ENCODE data around the gene C19orf18. TPM values are rescaled to one million over a fixed set of nuclear protein-coding genes. Genes with fewer than 3 reads are reported as not detected.
"Not testable (repeated sequence)": the region's sequence is repeated elsewhere in the genome, so short reads cannot be mapped to it uniquely, and the experiment has no call there.

C19orf18 gene
- total RNA-seq (2014; rRNA removed; shearing (Covaris generic)): not detected in 2 replicates

DNA sequence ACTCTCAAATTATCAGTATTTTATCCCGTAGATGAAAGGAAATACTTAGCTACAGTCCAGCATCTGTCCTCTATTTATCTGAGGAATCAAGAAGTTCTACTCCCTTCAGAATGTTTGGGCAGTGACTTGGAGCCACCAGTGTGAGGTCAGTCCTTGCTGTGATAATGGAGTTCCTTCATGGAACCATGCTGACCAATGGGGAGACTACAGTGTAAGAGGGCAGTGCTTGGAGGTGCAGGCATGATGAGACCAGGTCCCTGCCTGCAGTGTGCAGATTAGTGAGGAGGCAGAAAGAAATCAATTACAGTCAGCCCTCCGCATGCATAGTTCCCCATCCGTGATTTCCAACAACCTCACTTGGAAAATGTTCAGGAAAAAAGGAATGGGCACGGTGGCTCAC is at the start of gene C19orf18:
Gene C19orf18, minus strand, starts transcription at position 101 of the 400 bp plus-strand sequence. CDS start 102 bp downstream, outside the sequence.
- no peak for DNase-seq (ENCODE audit: low spot score)

DNA sequence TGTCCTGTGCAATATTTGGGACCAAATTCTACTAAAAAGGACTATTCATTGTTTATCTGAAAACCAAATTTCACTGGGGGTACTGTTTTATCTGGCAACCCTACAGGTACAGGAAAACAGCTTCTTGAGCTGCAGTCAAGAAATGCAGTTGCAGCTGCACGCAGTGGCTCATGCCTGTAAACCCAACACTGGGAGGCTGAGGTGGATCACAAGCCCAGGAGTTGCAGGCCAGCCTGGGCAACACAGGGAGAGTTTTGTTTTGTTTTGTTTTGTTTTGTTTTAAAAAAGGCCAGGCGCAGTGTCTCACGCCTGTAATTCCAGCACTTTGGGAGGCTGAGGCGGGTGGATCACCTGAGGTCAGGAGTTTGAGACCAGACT is 47.9 kb upstream of the C19orf18 start:
- no peak for DNase-seq (ENCODE audit: low spot score)

DNA sequence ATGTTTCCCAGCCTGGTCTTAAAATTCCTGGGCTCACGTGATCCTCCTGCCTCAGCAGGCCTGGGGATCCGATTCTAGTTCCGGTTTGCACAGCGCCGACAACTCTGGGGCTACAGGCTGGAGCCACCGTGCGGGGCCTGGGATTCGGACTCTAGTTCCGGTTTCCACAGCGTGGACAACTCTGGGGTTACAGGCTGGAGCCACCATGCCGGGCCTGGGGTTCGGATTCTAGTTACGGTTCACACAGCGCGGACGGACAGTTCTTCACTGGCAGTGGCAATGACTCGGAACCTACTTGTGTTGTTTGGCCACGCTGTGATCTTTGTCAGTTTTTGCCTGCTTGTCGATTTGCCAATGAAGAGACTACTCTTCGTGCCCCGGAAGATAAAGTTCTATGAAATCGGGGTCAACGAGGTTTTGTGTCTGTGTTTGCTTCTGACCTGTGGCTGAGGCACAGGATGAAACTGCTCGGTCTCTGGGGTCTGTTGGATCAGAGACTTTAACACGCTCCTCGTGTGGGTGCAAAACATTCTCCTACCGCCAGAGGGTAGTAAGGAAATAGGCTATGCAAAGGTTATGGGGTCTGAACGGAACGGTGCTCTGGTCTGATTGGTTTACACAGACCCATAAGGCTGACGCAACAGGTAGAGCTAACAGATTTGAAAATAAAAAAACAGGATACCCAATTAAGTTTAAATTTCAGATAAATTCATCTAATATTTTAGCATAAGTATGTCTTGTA is 47.4 kb upstream of the C19orf18 start:
- DNase-seq (ENCODE audit: low spot score): peak; percentile 34

DNA sequence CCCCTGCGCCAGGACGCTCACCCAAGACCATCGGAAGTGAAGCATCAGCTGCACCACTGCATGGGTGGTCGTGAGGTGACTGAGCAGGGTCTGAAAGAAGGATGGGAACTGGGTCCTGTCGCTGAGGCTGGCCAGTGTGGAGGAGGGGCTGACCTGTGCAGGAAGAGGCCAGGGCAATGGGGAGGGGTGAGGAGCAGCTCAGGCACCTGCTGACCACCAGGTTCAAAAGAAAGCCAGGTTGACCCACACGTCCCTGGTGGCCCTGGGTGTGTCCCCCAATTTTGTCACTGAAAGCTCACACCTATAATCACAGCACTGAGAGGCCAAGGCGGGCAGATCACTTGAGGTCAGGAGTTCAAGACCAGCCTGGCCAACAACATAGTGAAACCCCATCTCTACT is 45.8 kb upstream of the C19orf18 start:
- no peak for DNase-seq (ENCODE audit: low spot score)

DNA sequence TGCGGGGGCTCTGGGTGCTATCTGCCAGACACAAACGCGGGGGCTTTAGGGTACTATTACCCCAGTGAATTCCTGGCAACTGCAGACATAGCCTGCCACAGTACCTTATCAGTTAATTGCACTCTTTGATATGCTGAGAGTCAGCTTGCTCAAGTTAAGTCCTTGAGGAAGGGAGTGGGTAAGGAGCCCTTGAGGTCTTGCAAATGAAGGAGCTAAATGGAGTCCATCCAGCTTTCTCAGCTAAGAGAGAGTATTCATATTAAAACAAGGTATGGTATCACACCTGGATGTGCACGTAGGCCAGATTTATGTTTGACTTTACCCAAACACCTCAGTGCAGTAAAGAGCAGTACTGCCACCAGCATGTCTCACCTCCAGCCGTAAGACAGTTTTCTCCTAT is 39.8 kb upstream of the C19orf18 start:
- DNase-seq (ENCODE audit: low spot score): no peak

DNA sequence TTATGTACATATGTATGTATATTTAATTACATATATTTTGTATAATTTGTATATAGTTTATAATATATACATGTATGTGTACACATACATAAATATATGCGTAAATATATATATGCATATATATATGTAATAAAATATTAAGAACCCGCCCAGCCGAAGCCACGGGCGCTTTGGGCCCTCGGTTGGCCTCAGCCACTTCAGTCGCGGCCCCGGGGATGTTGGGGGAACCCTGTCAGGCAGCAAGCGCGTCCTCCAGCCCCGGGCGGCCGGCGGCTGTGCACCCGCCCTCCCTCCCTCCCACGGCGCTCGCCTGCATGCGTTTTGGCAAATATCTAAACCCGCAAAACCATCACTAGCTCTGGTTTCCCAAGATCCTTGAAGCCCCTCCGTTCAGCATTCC is 36.2 kb upstream of the C19orf18 start:
- DNase-seq (ENCODE audit: low spot score): no peak

DNA sequence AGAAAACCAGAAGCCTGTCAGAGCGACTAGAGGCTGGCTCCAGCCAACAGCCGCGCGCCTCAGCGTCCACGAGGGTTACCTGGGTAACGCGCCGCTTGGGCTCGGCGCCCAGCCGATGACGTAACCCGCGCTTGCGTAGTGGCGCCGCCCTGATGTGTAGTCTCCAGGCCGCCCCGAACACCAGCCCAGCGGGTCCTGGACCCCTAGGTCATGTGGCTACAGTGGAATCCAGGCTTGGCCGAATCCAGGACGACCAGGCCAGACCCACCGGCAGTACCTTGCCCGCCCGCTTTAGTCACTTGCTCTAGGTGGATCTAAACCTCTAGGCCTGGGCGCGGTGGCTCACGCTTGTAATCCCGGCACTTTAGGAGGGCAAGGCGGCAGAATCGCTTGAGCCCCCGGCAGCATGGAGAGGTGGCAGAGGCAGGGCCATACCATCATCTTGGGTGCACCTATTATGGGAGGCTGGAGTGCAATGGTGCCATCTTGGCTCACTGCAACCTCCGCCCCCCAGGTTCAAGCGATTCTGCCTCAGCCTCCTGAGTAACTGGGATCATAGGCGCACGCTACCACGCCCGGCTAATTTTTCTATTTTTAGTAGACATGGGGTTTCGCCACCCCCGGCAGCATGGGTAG is 35.5 kb upstream of the C19orf18 start:
- no peak for DNase-seq (ENCODE audit: low spot score)

DNA sequence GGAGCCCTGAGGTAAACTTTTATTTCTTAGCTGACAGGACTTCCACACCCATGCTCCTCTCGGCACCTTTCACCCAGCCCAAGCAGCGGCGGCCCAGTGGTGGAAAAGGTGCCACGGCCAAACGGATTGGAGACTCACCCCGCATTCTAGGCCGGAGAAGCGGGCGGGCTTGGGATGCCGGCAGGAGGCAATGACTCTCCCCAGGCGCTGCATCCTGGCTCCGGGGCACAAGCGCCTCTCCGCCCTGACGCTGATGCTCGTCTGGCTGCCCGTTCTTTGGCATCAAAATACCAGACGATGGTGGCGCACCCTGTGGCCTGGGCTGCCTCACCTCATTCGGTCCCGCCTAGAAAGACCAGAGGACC is 34.9 kb upstream of the C19orf18 start:
- no peak for DNase-seq (ENCODE audit: low spot score)

DNA sequence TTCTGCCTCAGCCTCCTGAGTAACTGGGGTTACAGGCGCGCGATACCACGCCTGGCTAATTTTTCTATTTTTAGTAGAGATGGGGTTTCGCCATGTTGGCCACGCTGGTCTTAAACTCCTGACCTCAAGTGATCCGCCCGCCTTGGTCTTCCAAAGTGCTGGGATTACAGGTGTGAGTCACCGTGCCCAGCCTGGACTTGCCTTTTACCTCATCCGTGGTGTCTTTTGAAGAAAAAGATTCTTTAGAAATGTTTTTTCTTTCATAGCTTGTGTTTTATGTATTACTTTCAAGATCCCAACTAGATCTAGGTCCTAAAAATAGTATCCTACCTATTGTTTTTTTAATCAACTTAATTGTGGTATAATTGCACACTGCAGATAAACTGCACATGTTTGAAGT is 34.5 kb upstream of the C19orf18 start:
- DNase-seq (ENCODE audit: low spot score): not testable (repeated sequence)

DNA sequence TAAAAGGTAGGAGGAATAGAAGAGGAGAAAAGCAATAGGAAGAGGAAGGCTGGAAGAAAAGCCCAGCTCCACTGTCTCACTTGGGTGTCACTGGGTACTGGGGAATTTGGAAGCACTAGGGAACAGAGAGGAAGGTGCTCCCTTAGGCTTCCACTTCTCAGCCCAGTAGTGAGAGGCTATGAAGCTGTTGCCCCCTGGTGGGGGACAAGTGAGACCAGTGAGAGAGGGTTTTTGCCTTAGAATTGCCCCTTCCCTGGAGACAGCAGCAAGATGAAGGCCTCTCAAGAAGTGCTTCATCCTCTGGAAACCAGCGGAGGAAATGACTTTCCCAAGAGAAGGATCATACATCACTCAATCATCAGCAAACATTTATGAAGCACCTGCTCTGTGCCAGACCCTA is 33.0 kb upstream of the C19orf18 start:
- no peak for DNase-seq (ENCODE audit: low spot score)

DNA sequence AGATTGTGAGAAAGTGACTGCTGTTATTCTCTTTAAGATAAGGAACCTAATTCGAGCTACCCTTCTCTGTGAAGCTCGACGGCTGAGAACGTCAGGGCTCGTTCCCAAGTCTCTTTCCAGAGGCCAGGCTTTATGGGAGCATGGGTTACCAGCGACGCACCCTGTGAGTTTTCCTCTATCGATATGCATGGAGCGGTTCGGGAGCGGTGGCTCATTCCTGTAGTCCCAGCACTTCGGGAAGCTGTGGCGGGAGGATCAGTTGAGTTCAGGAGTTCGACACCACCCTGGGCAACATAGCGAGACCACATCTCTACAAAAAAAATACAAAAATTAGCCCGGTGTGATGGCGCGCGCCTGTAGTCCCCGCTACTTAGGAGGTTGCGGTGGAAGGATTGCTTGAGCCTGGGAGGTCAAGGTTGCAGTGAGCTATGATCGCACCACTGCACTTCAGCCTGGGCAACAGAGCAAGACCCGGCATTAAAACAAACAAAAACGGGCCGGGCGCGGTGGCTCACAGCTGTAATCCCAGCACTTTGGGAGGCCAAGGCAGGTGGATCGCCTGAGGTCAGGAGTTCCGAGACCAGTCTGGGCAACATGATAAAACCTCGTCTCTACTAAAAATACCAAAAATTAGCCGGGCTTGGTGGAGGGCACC is 29.0 kb upstream of the C19orf18 start:
- DNase-seq (ENCODE audit: low spot score): no peak

DNA sequence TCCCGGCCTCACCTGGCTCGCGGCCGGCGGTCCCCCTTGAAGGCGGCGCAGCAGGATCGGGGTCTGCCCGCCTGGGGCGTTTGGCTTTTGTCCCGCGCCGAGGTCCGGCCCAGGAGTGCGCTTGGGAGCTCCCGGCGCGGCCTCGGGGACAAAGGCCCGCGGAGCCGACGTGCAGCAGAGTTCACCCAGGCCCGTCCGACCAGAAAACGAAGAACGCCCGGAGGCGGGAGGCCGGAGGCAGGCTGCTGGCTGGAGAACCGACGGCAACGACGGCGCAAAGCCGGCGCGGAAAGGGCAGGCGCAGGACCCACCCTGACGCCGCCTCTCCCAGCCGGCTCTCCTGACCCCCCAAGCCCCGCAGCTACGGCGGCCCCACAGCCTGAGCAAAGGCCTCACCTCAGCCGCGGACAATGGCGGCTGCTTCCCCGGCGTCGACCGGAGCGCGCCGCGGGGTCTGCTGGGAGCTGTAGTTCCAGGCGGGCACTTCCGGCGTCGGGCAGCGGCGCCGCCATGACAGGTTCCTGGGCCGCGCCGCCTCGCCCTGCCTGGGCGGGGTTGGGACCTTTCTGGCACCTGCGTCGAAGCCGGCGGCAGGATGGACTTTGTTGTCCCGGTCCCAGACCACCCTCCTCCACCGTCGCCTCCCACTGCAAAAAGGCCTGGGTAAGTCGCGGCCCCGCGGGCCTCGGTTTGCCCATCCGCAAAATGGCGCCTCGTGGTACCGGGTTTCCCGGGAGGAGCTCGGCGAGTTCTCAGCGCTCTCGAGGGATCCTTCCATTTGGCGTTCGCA is 28.2 kb upstream of the C19orf18 start, which contains the start of gene ZNF606:
Gene ZNF606, minus strand, starts transcription at position 437 of the 790 bp plus-strand sequence. CDS start 1,501 bp downstream, outside the sequence.
- no peak for DNase-seq (ENCODE audit: low spot score)

DNA sequence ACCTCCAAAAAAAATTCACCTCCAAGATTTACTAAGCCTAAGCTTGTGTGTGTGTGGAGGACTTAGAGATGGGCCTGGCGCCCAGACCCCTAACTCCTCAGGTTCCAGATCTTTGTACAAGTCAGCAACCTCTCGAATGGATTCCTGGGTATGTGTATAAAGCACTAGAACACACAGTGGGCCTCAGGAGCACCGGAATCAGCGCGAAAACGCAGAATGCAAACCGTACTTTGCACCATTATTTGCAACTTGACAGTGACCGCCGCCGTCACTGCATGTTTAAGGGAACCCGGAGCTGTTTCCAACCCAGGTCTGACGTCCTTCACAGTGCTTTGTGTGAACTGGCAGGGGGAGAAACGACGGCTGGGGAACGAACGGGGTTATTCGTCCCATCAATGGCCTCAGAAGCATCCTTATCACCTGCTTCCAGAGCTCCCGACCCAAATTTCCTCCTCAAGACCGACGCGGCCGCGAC is 27.6 kb upstream of the C19orf18 start:
- no peak for DNase-seq (ENCODE audit: low spot score)

DNA sequence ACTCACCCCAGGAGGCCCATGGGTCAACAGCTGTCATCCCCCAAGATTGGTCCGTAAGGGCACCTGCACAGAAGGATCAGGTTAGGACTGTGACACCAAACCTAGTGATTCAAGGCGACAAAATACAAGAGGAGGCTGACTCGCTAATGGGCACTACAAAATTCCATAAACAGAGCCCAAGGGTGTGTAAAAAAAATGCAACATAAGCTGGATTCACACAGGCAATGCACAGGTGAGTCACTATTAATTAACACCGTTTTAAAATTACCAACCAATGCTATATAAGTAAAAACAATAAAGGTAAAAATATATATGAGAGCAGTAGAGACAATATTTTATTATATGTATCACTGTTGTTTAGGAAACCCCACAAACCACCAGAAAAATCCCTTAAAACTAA is 26.3 kb upstream of the C19orf18 start:
- no peak for DNase-seq (ENCODE audit: low spot score)

DNA sequence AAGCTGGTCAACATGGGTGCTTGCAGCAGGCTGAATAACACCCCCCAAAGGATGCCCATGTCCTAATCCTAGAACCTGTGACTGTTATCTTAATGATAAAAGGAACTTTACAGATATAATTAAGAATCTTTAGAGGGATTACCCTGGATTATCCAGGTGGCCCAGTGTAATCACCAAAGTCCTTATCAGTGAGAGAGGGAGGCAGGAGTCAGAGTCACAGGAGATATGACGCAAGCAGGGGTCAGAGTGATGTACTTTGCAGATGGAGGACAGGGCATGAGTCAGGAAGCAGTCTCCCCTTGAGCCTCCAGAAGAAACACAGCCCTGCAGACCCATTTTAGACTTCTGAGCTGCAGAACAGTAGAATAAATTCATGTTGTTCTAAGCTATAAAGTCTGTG is 18.5 kb upstream of the C19orf18 start:
- DNase-seq (ENCODE audit: low spot score): no peak

DNA sequence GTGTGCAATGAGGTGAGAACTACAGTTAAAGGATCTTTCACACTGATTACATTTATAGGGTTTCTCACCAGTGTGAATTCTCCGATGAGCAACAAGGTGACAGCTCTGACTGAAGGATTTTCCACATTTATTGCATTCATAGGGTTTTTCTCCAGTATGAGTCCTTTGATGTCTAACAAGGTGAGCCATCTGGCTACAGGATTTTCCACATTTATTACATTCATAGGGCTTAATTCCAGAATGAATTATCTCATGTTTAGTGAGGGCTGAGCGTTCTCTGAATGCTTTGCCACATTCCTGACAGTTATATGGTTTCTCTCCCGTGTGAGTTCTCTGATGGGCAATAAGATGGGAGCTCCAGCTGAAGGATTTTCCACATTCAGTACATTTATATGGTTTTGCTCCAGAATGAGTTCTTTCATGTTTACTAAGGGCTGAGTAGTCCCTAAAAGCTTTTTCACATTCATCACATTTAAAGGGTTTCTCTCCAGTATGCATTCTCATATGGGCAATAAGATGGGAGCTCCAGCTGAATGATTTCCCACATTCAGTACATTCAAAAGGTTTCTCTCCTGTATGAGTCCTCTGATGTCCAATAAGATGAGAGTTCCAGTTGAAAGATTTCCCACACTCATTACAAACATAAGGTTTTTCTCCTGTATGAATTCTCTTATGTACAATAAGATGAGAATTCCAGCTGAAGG is 4.4 kb upstream of the C19orf18 start:
- no peak for DNase-seq (ENCODE audit: low spot score)

DNA sequence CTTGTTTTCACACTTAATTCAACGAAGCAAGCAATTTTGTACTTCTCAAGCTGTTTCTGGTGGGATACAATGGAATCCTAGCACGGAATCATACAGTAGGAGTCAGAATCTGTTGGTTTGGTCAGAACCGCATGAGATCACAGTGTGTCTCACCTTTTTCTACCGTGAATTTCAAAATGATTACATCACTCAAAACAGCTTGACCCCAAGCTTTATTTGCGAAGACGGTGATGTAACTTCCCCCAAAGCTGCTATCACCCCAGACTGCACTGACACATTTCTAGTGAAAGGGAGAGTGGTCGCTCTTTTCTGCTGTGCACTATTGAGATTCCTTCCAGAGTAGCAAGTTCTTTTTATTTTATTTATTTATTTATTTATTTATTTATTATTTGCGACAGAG is 9.6 kb downstream of the C19orf18 start:
- DNase-seq (ENCODE audit: low spot score): no peak

DNA sequence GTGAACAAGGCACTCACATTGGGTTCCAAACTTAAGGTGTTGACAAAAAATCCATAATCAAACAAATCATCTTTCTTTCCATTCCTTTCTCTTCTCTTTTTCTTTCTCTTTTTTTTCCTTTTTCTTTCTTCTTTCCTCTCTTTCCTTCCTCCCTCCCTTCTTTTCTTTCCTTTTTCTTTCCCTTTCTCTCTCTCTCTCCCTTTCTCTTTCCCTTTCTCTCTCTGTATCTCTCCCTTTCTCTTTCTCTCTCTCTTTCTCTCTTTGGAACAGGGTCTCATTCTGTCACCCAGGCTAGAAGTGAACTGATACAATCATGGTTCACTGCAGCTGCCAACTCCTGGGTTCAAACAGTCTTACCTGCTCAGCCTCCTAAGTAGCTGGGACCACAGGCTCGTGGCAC is 12.5 kb downstream of the C19orf18 start:
- DNase-seq (ENCODE audit: low spot score): no peak

DNA sequence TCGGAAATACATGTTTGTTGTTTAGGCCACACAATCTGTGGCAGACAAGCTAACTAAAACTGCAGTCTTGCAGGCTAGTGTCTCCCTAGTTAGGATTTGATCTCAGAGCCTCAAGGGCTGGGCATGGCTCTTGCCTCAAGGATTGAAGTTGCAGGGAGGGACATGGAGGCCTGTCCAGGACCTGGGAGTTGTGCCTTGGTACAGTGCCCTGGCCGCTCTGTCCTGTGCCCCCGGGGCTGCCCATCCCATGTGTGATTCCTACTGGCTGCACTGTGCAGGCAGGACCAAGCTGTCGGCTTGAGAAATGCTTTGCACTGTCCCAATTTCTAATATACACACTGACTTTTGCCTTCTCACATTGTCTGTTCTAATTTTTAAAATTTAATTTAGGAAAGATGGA is 19.3 kb downstream of the C19orf18 start:
- DNase-seq (ENCODE audit: low spot score): no peak

DNA sequence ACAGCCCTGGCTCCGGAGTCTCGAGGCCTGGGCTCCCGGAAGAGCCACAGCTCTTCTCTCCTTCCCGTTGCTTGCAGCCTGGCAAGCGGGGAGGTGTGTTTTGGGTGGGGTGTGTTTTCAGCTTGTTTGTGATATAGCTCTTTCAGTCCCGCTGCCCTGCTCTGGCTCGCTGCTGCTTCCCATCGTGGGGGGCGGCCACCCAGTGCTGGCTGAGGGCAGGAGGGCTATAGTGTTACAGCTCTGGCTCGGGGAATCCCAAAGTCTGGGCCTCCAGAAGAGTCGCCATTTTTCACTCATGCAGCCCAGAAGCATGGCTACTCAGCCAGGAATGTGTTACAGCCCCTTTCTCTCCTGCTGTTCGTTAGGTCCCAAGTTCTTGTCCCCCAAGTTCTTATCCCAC is 24.6 kb downstream of the C19orf18 start:
- no peak for DNase-seq (ENCODE audit: low spot score)

DNA sequence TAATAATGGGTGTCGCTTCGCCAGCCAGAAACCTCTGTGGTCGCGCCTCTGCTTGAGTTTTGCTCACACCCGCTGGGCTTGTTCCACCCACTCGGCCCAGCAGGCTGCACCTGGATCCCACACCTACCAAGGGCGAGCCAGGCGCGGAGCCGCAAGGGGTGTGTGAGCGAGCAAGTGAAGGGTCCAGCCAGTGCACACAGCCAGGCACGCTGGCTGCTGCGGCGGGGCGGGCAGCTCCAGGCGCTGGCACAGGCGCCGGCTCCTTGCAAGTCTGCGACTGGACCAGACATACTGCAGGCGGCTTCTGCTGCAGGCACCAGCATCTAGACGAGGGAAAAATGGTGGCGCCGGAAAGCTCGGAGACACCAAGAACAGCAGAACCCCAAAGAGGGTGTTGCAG is 25.0 kb downstream of the C19orf18 start:
- no peak for DNase-seq (ENCODE audit: low spot score)
